ENCODE results near the gene CDR2L. TPM values are rescaled to one million over a fixed set of nuclear protein-coding genes. Genes with fewer than 3 reads are reported as not detected.
"Not testable (repeated sequence)": the region's sequence is repeated elsewhere in the genome, so short reads cannot be mapped to it uniquely, and the experiment has no call there.

Gene CDR2L
- total RNA-seq, 2 experiments from 2014 or later = 0.59 to 0.94 TPM

DNA sequence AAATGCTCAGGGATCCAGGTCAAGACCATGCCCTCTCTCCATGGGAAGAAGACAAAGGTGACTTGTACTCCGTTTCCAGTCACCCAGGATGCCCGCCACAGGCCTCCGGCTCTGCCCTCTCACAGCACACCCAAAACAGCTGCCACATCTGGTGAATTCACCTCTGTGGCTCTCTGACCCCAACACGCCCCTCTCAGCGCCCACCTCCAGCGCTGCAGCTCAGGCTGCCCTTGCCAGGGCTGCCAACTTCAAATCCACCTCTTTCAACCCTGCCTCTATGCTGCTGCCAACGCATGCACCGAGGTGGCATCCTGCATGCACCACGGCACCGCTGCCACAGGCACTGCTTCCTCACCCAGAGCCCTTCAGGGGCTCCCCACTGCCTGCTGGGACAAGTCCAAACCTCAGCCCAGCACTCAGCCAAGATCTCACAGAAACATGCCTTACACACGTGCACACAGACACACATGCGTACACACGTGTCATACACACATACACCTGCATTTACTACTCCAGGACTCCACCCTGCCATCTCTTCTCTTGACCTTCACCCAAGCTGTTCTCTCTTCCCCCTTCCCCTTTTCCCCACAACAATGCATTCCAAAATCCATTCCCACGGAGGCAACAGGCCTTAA lies 22.3 kb upstream of the CDR2L start:
- CTCF ChIA-PET = no interaction called here
- intact Hi-C loops (cut with micrococcal nuclease) = no loop called here
- Mint-ChIP-seq H3K4me1 (ENCODE audit: low read depth) (peaks cover 3% of the 10 kb centered on the region), H3K27ac (no peak overlapping the region), H3K4me3 (no peak overlapping the region), H3K9me3 (no peaks in the 10 kb centered on the region), H3K27me3 (no peaks in the 10 kb centered on the region), H3K36me3 (ENCODE audit: low read depth) (no peaks in the 10 kb centered on the region)
- DNase-seq (no peak), ATAC-seq (no peak)
- POLR2A ChIA-PET = no interaction called here
- TF ChIP-seq, protein P1, sequence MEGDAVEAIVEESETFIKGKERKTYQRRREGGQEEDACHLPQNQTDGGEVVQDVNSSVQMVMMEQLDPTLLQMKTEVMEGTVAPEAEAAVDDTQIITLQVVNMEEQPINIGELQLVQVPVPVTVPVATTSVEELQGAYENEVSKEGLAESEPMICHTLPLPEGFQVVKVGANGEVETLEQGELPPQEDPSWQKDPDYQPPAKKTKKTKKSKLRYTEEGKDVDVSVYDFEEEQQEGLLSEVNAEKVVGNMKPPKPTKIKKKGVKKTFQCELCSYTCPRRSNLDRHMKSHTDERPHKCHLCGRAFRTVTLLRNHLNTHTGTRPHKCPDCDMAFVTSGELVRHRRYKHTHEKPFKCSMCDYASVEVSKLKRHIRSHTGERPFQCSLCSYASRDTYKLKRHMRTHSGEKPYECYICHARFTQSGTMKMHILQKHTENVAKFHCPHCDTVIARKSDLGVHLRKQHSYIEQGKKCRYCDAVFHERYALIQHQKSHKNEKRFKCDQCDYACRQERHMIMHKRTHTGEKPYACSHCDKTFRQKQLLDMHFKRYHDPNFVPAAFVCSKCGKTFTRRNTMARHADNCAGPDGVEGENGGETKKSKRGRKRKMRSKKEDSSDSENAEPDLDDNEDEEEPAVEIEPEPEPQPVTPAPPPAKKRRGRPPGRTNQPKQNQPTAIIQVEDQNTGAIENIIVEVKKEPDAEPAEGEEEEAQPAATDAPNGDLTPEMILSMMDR (IDR thresholded peaks at IDR 0.05) = no peak

DNA sequence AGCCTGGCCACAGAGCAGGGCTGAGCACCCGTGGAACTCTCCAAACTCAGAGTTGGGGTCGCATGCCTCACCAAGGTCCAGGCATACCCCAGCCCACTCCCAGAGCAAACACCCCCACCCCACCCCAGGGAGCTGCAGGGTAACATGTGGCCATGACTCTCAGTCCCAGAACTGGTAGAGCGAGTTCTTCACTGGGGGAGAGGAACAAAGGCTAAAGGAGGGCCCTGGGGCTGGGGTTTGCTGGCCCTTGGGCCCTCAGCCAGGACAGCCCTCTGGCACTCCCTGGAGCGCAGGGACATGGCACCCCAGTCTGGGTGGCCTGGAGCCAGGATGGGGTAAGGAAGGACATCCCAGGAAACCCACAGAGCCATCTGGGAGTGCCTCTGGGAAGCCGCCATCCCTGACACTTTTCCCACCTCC lies 19.1 kb upstream of the CDR2L start:
- Mint-ChIP-seq H3K27ac (no peak overlapping the region), H3K36me3 (ENCODE audit: low read depth) (no peaks in the 10 kb centered on the region), H3K27me3 (peaks cover 7% of the 10 kb centered on the region), H3K4me3 (no peak overlapping the region), H3K9me3 (no peaks in the 10 kb centered on the region), H3K4me1 (ENCODE audit: low read depth) (peaks cover 11% of the 10 kb centered on the region)
- ChIA-PET POLR2A (no interaction called here), CTCF (interaction anchor here (1.2 to 7.6 kb wide), 7 partner anchors 6 to 233 kb away, joined by 3 to 87 read pairs (median 4); partner anchors contain the start of genes MRPL58 and OTOP2)
- intact Hi-C loops (cut with micrococcal nuclease) = no loop called here
- ATAC-seq (no peak), DNase-seq (no peak)
- TF ChIP-seq, protein P1 (IDR thresholded peaks at IDR 0.05) = no peak

DNA sequence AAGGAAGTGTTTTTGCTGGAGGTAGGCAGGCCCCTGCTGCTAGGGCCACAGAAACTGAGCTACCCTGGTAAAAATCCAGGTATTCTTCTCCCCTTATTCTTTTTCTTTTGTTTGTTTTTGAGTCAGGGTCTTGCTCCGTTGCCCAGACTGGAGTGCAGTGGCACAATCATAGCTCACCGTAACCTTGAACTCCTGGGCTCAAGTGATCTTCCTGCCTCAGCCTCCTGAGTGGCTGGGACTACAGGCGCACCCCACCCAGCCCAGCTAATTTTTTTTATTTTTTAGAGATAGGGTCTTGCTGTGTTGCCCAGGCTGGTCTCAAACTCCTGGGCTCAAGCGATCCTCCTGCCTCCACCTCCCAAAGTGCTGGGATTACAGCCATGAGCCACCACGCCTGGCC lies 17.9 kb upstream of the CDR2L start:
- CTCF ChIA-PET = interaction anchor here (1.2 to 7.6 kb wide), 6 partner anchors 7 to 232 kb away, joined by 3 to 87 read pairs (median 5); partner anchors contain the start of gene MRPL58
- POLR2A ChIA-PET; H3K4me3 Mint-ChIP-seq; H3K27me3 Mint-ChIP-seq; DNase-seq; H3K9me3 Mint-ChIP-seq; H3K27ac Mint-ChIP-seq; intact Hi-C loops (cut with micrococcal nuclease); ATAC-seq; H3K36me3 Mint-ChIP-seq (ENCODE audit: low read depth): not testable (repeated sequence)
- peaks cover 11% of the 10 kb centered on the region for H3K4me1 Mint-ChIP-seq (ENCODE audit: low read depth)

DNA sequence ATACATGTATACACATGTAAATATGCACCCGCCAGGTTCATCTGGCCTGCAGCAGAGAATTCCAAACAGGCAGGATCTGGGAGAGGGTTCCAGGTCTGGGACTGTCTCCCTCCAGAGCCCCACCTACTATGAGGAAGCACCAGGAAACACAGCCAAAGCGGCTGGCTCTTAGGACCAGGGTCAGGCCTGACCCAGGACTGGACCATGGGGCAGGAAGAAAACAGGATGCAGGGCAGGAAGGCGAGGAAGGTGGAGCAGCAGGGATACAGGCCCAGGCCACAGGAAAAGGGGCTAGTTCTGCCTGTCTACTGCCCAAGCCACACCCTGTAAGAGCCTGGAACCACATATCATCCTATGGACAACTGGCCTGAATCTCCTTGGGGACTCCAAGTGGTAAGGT lies 17.0 kb upstream of the CDR2L start:
- Mint-ChIP-seq H3K9me3 (no peaks in the 10 kb centered on the region), H3K4me3 (no peak overlapping the region), H3K4me1 (ENCODE audit: low read depth) (peaks cover 11% of the 10 kb centered on the region), H3K27ac (no peak overlapping the region), H3K36me3 (ENCODE audit: low read depth) (no peaks in the 10 kb centered on the region), H3K27me3 (peaks cover 10% of the 10 kb centered on the region)
- ATAC-seq (no peak), DNase-seq (no peak)
- CTCF ChIA-PET = interaction anchor here (1.2 to 7.6 kb wide), 3 partner anchors 8 to 36 kb away, joined by 3 to 87 read pairs (median 14); no protein-coding TSS in a partner anchor
- POLR2A ChIA-PET = no interaction called here
- TF ChIP-seq, protein P1 (IDR thresholded peaks at IDR 0.05) = no peak
- intact Hi-C loops (cut with micrococcal nuclease) = no loop called here

DNA sequence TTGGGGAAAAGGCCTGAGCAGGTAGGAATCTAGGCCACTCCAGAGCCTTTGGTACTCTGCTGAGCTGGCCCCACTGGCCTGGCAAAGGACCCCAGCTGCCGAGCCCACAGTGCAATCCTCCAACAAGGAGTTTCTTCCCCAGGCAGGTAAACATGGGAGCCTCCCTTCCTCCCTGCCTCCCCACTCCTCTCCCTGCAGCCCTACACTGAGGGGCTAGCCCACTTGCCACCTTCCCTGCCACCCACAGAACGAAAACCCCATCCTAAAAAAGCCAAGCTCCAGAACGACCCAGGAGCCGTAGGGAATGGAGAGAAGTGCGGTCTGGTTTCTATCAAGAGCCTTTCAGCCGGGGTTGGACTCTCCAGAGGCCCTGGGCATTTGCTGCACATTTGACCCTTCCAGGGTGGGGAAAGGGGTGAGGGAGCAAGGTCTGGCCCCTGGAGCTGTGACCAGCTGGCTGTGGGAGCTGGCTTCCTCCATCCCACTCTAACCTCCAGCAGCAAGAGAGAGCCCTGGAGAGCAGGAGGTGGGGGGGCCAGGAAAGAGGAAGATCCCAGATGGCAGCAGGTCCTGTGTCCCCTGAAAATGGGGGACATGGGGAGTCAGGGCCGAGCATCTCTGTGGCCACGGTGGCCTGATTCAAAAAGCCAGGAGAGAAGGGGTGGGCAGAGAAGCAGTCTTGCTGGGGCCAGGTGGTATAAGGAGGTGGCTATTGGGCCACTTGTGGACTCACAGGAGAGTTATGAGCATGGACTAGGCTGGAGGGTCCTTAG lies 16.2 kb upstream of the CDR2L start:
- intact Hi-C loops (cut with micrococcal nuclease) = no loop called here
- no peak for ATAC-seq
- peaks cover 12% of the 10 kb centered on the region for H3K27me3 Mint-ChIP-seq
- POLR2A ChIA-PET = interaction anchor here (1.1 kb wide), 1 partner anchor 13 kb away, joined by 3 read pairs; no protein-coding TSS in a partner anchor
- peak overlapping the region; percentile 70 for H3K4me3 Mint-ChIP-seq
- H3K27ac Mint-ChIP-seq = no peak overlapping the region
- TF ChIP-seq, protein P1 (IDR thresholded peaks at IDR 0.05) = no peak
- no peaks in the 10 kb centered on the region for H3K36me3 Mint-ChIP-seq (ENCODE audit: low read depth)
- peaks cover 11% of the 10 kb centered on the region for H3K4me1 Mint-ChIP-seq (ENCODE audit: low read depth)
- CTCF ChIA-PET = interaction anchor here (0.9 to 7.6 kb wide), 5 partner anchors 9 to 40 kb away, joined by 3 to 87 read pairs (median 4); partner anchors contain the start of gene CDR2L
- no peak for DNase-seq
- no peaks in the 10 kb centered on the region for H3K9me3 Mint-ChIP-seq

All from activated CD8-positive, alpha-beta T cell treated with anti-CD3 and anti-CD28 coated beads for 36 hours (primary cell).